Nephron progenitor cell (in vitro differentiated cells): ENCODE measurements around the gene RCVRN.
"Not testable (repeated sequence)": the region's sequence is repeated elsewhere in the genome, so short reads cannot be mapped to it uniquely, and the experiment has no call there.

Experiments used
- DNase-seq: peaks from one replicate; pipeline ENCODE4 v3.0.0; 2021
- H3K27ac Mint-ChIP-seq: 2 replicates; pipeline ENCODE4 v1.8.0; 2021; ENCODE audit warnings: mild to moderate bottlenecking, moderate library complexity, mixed read lengths
- H3K27me3 Mint-ChIP-seq: 2 replicates; pipeline ENCODE4 v1.8.0; 2021; ENCODE audit warnings: mild to moderate bottlenecking, low read depth, mixed read lengths; ENCODE audit not compliant: poor library complexity
- H3K36me3 Mint-ChIP-seq: 2 replicates; pipeline ENCODE4 v1.8.0; 2021; ENCODE audit warnings: low read depth, mixed read lengths
- H3K4me1 Mint-ChIP-seq: 2 replicates; pipeline ENCODE4 v1.8.0; 2021; ENCODE audit warnings: mixed read lengths
- H3K4me3 Mint-ChIP-seq: 2 replicates; pipeline ENCODE4 v1.8.0; 2021; ENCODE audit warnings: mild to moderate bottlenecking, moderate library complexity, mixed read lengths
- H3K9me3 Mint-ChIP-seq: 2 replicates; pipeline ENCODE4 v1.8.0; 2021; ENCODE audit warnings: mild to moderate bottlenecking, moderate library complexity, mixed read lengths
- CTCF ChIP-seq: fragments of 200-600 bp; sonication (generic); IDR thresholded peaks from 2 replicates; pipeline ENCODE4 v1.5.0; 2021; ENCODE audit warnings: antibody characterized with exemption

Gene RCVRN

DNA sequence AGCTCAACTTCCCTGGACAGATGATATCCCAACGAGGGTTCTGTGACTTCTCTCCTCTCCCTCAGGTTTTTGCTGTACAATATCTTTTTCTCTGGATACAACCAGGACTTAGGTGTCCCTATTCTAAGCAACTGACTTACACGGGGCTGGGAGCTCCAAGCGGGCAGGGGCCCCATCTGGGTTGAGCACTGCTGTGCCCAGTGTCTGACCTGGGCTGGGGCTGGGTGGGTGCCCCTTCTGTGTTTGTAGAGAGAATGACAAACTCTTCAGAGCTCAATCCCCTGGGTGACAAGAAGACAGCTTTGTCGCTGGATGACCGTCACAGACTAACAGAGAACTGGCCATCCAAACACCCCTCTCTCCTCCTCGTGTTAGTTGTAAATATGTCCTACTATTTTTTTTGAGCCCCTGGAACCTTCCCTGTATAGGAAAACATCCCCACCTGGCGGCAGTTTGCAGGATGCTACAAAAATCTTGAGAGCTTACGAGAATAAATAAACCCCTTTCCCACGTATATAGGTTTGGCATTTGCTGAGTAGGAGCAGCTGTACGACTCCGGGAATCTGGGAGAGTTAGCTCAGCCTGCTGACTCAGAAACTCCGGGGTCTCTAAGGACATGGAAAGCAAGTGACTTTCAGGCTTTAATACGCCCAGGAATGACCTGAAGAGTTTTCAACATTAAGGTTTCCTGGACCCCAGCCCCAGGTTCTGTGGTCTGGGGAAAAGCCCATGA lies 23.7 kb upstream of the RCVRN start:
- Mint-ChIP-seq H3K4me3 (no peak overlapping the region), H3K27me3 (peaks cover 20% of the 10 kb centered on the region), H3K27ac (no peak overlapping the region), H3K9me3 (no peaks in the 10 kb centered on the region), H3K4me1 (peaks cover 45% of the 10 kb centered on the region), H3K36me3 (no peaks in the 10 kb centered on the region)
- peak; percentile 70 for DNase-seq
- TF ChIP-seq CTCF = peak; percentile 61

DNA sequence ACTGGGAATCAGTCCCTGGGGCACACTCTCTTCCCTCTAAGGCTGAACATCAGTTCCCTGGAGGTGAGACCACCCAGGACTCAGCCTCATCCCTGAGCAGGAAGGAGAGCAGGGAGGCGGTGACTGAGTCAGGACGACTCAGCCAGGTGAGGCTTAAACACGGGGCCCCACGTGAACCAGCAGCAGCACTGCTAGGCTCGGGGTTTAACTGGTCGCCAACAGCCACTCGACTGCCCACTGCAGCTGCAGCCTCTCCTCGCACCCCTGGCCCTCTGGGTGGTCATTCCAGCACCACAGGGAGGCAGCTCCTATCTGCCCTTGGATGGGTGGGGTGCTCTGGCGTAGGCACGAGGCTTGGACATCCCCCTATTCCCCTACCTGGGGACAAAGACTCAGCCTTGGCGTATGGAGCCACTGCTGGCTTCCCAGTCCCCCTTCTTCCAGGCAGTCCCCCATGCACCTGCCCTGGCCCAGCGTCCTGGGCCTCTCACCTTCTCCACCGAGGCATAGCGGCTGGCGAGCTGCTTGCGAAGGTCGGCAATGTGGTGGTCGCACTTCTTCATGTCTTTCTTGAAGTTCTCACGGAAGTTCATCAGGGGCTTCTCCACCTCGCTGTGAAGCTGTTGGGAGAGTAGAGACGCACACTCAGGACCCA lies 21.2 kb upstream of the RCVRN start:
- H3K36me3 Mint-ChIP-seq = no peaks in the 10 kb centered on the region
- peaks cover 5% of the 10 kb centered on the region for H3K9me3 Mint-ChIP-seq
- TF ChIP-seq CTCF = no peak
- DNase-seq = no peak
- H3K27ac Mint-ChIP-seq = no peak overlapping the region
- H3K4me3 Mint-ChIP-seq = no peak overlapping the region
- H3K4me1 Mint-ChIP-seq = peaks cover 38% of the 10 kb centered on the region
- H3K27me3 Mint-ChIP-seq = peaks cover 16% of the 10 kb centered on the region

DNA sequence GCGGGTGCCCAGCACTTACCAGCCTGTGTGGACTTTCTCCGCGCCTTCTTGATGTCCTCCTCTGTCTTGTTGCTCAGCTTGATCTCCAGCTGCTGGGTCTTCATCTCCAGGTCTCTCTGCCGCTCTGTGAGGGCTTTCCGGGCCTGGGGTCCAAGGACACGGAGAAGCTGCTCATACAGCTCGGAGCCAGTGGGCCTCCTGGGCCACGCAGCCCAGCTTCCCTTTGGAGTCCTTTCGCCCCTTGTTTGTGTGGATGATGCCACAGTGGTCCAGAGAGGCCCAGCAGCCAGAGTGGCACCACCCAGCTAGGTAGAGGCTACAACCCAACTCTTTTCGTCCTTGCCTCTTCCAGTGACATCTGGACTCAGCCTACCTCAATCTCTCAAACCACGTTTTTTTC lies 20.4 kb upstream of the RCVRN start:
- H3K9me3 Mint-ChIP-seq = peaks cover 5% of the 10 kb centered on the region
- H3K27ac Mint-ChIP-seq = no peak overlapping the region
- DNase-seq = no peak
- H3K27me3 Mint-ChIP-seq = peaks cover 8% of the 10 kb centered on the region
- no peak overlapping the region for H3K4me3 Mint-ChIP-seq
- H3K36me3 Mint-ChIP-seq = no peaks in the 10 kb centered on the region
- no peak for TF ChIP-seq CTCF
- peaks cover 41% of the 10 kb centered on the region for H3K4me1 Mint-ChIP-seq

DNA sequence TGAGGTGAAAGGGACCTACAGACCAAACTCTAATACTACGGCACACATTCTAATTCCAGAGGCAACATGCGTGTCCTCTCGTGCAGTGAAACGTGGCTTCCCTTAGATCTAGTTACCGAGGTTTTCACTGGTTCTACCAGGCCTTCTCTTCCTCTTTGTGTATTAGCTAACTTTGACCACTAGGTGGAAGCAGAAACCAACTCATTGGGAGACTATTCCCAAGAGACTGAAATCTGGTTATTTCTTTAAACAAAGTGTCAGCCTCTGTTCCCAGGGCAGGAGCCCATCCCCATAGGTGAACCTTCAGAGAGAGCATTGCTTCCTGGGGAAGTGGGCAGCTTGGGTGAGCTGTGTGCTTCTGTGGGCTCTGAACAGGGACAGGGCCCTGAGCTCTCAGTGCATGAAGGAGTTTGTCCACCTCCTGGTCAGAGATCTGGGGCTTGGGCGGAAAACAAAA lies 19.7 kb upstream of the RCVRN start:
- Mint-ChIP-seq H3K36me3 (no peaks in the 10 kb centered on the region), H3K27me3 (peaks cover 6% of the 10 kb centered on the region), H3K27ac (no peak overlapping the region), H3K9me3 (peaks cover 5% of the 10 kb centered on the region), H3K4me1 (peaks cover 48% of the 10 kb centered on the region), H3K4me3 (no peak overlapping the region)
- peak; percentile 86 for TF ChIP-seq CTCF
- DNase-seq = peak; percentile 45

- Mint-ChIP-seq H3K9me3 (peaks cover 5% of the 10 kb centered on the region), H3K4me1 (peaks cover 37% of the 10 kb centered on the region), H3K4me3 (no peak overlapping the region), H3K27ac (no peak overlapping the region), H3K36me3 (no peaks in the 10 kb centered on the region), H3K27me3 (peaks cover 3% of the 10 kb centered on the region)
- no peak for DNase-seq
- TF ChIP-seq CTCF = no peak
These were observed 17.2 kb upstream of the RCVRN start for GRCh38 chr17:9922012-9922848.

GRCh38 chr17:9921216-9921615 lies 16.1 kb upstream of the RCVRN start:
- H3K27me3 Mint-ChIP-seq, H3K9me3 Mint-ChIP-seq, H3K27ac Mint-ChIP-seq, DNase-seq, H3K36me3 Mint-ChIP-seq, H3K4me3 Mint-ChIP-seq: not testable (repeated sequence)
- H3K4me1 Mint-ChIP-seq = peaks cover 33% of the 10 kb centered on the region
